Osteoblast (primary cell): ENCODE results near the gene WDR4. TPM values are rescaled to one million over a fixed set of nuclear protein-coding genes. Genes with fewer than 3 reads are reported as not detected.
"Not testable (repeated sequence)": the region's sequence is repeated elsewhere in the genome, so short reads cannot be mapped to it uniquely, and the experiment has no call there.

Experiments
- DNase-seq: peaks from one replicate; pipeline ENCODE4 v3.0.0; 2011; ENCODE audit warnings: low spot score, mixed read lengths; ENCODE audit not compliant: insufficient read length; ENCODE audit errors: missing footprints
- H2AFZ ChIP-seq: 2 replicates; pipeline ENCODE4 v1.6.0; 2011; ENCODE audit warnings: mild to moderate bottlenecking, low read length
- H3K27ac ChIP-seq: 2 replicates; pipeline ENCODE4 v1.5.1; 2011; ENCODE audit warnings: mild to moderate bottlenecking, low read depth, low read length, moderate library complexity
- H3K27me3 ChIP-seq: 2 replicates; pipeline ENCODE4 v1.6.0; 2012; ENCODE audit warnings: mild to moderate bottlenecking, control low read depth, inconsistent platforms, low read length, moderate library complexity; ENCODE audit not compliant: insufficient read depth
- H3K36me3 ChIP-seq: 2 replicates; pipeline ENCODE4 v1.5.1; 2011; ENCODE audit warnings: mild to moderate bottlenecking, low read length, control low read depth, moderate library complexity; ENCODE audit not compliant: insufficient read depth
- H3K4me1 ChIP-seq: 2 replicates; pipeline ENCODE4 v1.5.1; 2011; ENCODE audit warnings: mild to moderate bottlenecking, low read length, control low read depth, moderate library complexity; ENCODE audit not compliant: insufficient read depth
- H3K4me2 ChIP-seq: 2 replicates; pipeline ENCODE4 v1.6.0; 2011; ENCODE audit warnings: mild to moderate bottlenecking, low read length; ENCODE audit not compliant: insufficient read depth
- H3K4me3 ChIP-seq: fragments of 200-600 bp; sonication (generic); 3 replicates; pipeline ENCODE4 v1.5.1; 2012; ENCODE audit warnings: mild to moderate bottlenecking, low read length, inconsistent platforms; ENCODE audit not compliant: insufficient read depth
- H3K79me2 ChIP-seq: 2 replicates; pipeline ENCODE4 v1.6.0; 2012; ENCODE audit warnings: mild to moderate bottlenecking, low read length, control low read depth, inconsistent platforms; ENCODE audit not compliant: insufficient read depth
- H3K9me3 ChIP-seq: 2 replicates; pipeline ENCODE4 v1.5.1; 2011; ENCODE audit warnings: low read depth, low read length, control low read depth
- H4K20me1 ChIP-seq: 2 replicates; pipeline ENCODE4 v1.6.0; 2012; ENCODE audit warnings: mild to moderate bottlenecking, low read length, control low read depth; ENCODE audit not compliant: insufficient read depth
- total RNA-seq: library from RNA; depleted of rRNA; stranded (reverse); fragments of >200 nt; gene quantifications from 2 replicates; pipeline ENCODE4 v1.2.3, GENCODE V29; 2012
- TF ChIP-seq, protein P1 (sequence below): IDR thresholded peaks from 2 replicates; pipeline ENCODE4 v1.5.1; 2011; ENCODE audit warnings: mild to moderate bottlenecking, low read depth, low read length, moderate library complexity; ENCODE audit errors: extremely low read depth

The WDR4 gene
- total RNA-seq, 1 donor = 10.1 TPM

DNA sequence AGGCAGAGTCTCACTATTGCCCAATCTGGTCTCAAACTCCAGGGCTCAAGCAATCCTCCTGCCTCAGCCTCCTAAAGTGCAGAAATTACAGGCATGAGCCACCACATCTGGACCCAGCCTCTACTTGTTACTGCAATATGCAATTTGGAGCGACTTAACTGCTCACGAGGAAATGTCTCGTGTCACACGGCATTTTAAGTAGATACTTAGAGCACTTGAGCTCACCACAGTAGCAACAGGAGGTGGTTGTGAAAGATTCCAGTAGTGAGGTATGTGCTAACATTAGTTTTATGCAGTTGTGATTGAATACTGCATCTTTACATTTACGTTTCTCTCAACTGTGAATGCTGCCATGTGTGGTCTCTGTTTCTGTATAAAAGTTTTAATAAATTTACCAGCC, 8.0 kb upstream of the WDR4 start:
- no peak overlapping the region for H2AFZ ChIP-seq
- no peak overlapping the region for H3K4me3 ChIP-seq
- no peaks in the 10 kb centered on the region for H3K9me3 ChIP-seq
- H3K4me1 ChIP-seq = peaks cover 8% of the 10 kb centered on the region
- H3K36me3 ChIP-seq = no peaks in the 10 kb centered on the region
- H3K79me2 ChIP-seq = no peaks in the 10 kb centered on the region
- no peaks in the 10 kb centered on the region for H4K20me1 ChIP-seq
- H3K4me2 ChIP-seq = no peak overlapping the region
- no peak for DNase-seq
- no peaks in the 10 kb centered on the region for H3K27me3 ChIP-seq
- TF ChIP-seq, protein P1, sequence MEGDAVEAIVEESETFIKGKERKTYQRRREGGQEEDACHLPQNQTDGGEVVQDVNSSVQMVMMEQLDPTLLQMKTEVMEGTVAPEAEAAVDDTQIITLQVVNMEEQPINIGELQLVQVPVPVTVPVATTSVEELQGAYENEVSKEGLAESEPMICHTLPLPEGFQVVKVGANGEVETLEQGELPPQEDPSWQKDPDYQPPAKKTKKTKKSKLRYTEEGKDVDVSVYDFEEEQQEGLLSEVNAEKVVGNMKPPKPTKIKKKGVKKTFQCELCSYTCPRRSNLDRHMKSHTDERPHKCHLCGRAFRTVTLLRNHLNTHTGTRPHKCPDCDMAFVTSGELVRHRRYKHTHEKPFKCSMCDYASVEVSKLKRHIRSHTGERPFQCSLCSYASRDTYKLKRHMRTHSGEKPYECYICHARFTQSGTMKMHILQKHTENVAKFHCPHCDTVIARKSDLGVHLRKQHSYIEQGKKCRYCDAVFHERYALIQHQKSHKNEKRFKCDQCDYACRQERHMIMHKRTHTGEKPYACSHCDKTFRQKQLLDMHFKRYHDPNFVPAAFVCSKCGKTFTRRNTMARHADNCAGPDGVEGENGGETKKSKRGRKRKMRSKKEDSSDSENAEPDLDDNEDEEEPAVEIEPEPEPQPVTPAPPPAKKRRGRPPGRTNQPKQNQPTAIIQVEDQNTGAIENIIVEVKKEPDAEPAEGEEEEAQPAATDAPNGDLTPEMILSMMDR = no peak
- H3K27ac ChIP-seq = no peak overlapping the region

DNA sequence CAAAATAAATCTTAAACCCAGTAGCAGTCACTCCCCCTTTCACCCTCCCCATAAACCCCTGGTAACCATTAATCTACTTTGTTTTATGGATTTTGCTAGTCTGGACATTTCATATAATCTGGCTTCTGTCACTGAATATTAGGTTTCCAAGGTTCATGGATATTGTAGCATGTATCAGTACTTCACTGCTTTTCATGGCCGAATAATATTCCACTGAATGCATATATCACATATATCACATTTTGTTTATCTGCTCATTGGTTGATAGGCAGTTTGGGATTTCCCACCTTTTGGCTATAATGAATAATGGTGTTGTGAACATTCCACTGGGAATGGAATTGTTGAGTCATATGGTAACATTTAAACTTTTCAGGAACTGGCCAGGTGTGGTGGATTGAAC, 4.6 kb upstream of the WDR4 start:
- H3K9me3 ChIP-seq = no peaks in the 10 kb centered on the region
- TF ChIP-seq, protein P1 = no peak
- peaks cover 15% of the 10 kb centered on the region for H3K79me2 ChIP-seq
- H3K36me3 ChIP-seq = no peaks in the 10 kb centered on the region
- H4K20me1 ChIP-seq = no peaks in the 10 kb centered on the region
- H2AFZ ChIP-seq = no peak overlapping the region
- peaks cover 7% of the 10 kb centered on the region for H3K4me1 ChIP-seq
- DNase-seq = no peak
- no peaks in the 10 kb centered on the region for H3K27me3 ChIP-seq
- H3K4me2 ChIP-seq = no peak overlapping the region
- no peak overlapping the region for H3K4me3 ChIP-seq
- no peak overlapping the region for H3K27ac ChIP-seq

DNA sequence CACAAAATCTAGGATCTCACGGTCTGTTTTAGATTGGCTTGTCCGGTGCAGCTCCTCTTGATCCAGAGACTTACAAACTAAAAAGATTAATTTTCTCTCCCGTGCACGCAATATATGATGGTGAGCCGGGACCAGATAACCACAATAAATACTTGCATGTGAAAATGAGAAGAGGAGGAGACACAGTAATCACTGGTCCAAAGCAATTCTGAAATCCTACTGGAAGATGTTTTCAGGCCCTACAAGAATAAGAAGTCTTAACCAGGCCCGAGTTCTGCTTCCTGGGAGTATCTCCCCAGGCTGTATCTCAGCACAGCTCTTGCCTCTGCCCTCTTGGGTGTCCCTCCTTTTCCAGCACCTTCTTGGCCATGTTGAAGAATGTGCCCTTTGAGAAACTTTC, 1.0 kb upstream of the WDR4 start:
- peaks cover 46% of the 10 kb centered on the region for H3K79me2 ChIP-seq
- TF ChIP-seq, protein P1 = no peak
- H3K4me3 ChIP-seq = peak overlapping the region; percentile 85
- H3K27me3 ChIP-seq = no peaks in the 10 kb centered on the region
- peaks cover 12% of the 10 kb centered on the region for H3K36me3 ChIP-seq
- H3K9me3 ChIP-seq = no peaks in the 10 kb centered on the region
- peaks cover 8% of the 10 kb centered on the region for H4K20me1 ChIP-seq
- H3K4me1 ChIP-seq = peaks cover 14% of the 10 kb centered on the region
- H3K4me2 ChIP-seq = peak overlapping the region; percentile 100
- H3K27ac ChIP-seq = peak overlapping the region; percentile 73
- no peak for DNase-seq
- peak overlapping the region; percentile 96 for H2AFZ ChIP-seq

DNA sequence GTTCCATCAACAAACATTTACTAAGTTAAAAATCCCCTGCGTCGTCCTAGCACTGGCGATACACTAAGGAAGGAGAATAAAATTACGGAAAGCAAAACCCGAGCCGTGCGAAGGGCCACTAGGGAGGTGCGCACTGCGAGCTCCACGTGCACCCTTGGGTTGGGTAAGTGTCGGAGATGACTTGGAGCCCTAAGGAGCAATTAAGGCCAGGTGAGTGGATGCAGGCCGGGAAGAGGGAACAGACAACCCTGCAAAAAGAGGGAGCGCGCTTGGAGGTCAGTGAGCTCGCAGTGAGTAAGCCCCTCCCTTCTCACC, 704 bp downstream of the WDR4 start:
- Histone ChIP-seq H4K20me1 (peaks cover 8% of the 10 kb centered on the region), H3K4me1 (peaks cover 14% of the 10 kb centered on the region), H3K9me3 (no peaks in the 10 kb centered on the region), H3K79me2 (peaks cover 46% of the 10 kb centered on the region), H3K27me3 (no peaks in the 10 kb centered on the region), H3K27ac (peak overlapping the region; percentile 73), H3K4me2 (peak overlapping the region; percentile 100), H3K4me3 (peak overlapping the region; percentile 85), H2AFZ (peak overlapping the region; percentile 96), H3K36me3 (peaks cover 15% of the 10 kb centered on the region)
- no peak for DNase-seq
- TF ChIP-seq, protein P1 = no peak

DNA sequence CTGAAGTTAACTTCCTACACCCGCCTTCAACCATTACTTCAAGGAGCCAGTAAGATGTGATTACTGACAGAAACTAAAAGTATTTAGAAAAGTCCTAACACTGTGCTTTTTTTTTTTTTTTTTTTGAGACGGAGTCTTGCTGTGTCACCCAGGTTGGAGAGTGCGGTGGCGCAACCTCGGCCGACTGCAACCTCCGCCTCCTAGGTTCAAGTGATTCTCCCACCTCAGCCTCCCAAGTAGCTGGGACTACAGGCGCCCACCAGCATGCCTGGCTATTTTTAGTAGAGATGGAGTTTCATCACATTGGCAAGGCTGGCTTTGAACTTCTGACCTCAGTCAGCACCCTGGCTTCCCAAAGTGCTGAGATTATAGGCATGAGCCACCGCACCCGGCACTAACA, 3.5 kb downstream of the WDR4 start:
- H4K20me1 ChIP-seq, H2AFZ ChIP-seq, DNase-seq, H3K4me2 ChIP-seq, H3K27ac ChIP-seq, H3K9me3 ChIP-seq, H3K4me3 ChIP-seq, H3K27me3 ChIP-seq: not testable (repeated sequence)
- peaks cover 37% of the 10 kb centered on the region for H3K36me3 ChIP-seq
- peaks cover 14% of the 10 kb centered on the region for H3K4me1 ChIP-seq
- H3K79me2 ChIP-seq = peaks cover 57% of the 10 kb centered on the region
